GM19025 (cell line): Measurements from ENCODE around the gene CFAP300.
A peak's percentile ranks its signal among the peaks of the same experiment; 100 is the strongest.

Source experiments
- ATAC-seq: cut with Tn5 transposase; IDR thresholded peaks from one replicate; pipeline ENCODE4 v1.9.1; 2021; ENCODE audit warnings: mild to moderate bottlenecking, low read depth, moderate library complexity; ENCODE audit not compliant: unreplicated experiment

The CFAP300 gene

DNA sequence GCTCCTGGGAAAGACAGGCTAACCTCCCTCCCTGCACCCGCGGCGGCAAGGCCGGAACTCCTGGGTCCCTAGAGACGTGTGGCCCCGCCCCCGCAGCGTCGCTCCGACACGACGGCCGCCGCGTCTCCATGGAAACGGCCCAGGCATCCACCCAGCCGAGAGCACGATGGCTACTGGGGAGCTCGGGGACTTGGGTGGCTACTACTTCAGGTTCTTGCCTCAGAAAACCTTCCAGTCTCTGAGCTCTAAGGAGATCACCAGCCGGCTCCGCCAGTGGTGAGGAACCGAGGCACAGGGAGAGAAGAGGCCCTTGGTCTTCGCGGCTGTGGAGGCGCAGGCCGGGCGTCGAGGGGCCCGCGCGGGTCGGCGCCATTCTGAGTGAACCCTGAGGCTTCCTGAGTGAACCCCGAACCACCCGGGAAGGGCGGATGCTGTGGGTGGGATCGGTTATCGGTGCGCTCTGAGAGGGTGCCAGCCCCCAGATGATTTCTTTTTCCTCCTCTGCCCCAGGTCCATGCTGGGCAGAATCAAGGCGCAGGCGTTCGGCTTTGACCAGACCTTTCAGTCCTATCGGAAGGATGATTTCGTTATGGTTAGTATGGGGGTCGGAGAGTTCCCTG lies at the start of gene CFAP300:
TSS of gene CFAP300 (plus strand) at position 133 of the 620 bp plus-strand sequence. CDS start at position 167, 34 bp downstream.
- ATAC-seq = no peak

DNA sequence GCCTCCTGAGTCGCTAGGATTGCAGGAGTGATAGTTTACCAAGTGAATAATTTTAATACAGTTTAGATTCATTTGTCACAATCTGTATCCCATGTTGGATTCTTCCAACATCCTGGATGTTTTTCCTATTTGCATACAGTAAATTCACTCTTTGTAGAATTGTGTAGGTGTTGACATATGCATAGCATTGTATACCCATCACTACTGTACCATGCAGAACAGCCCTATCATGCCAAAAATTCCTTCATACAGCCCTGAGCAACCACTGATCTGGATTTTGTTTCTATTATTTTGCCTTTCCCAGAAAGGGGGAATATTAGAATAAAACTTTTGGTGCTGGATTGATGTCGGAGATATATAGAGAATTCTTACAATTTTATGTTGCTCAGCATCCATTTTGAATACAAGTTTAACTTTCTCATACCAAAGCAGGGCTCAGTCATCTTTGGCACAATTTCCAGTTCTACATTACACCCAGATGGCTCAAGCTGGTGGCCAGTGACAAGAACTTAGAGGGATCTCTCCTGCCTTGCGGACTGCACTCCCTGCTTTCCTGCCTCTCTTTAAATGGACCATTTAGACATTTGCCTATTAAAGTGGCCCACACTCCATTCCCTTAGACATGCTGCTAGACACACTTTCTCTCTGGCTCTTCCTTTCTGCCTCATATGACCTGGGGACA lies 45.4 kb upstream of the CFAP300 start:
- ATAC-seq = no peak

DNA sequence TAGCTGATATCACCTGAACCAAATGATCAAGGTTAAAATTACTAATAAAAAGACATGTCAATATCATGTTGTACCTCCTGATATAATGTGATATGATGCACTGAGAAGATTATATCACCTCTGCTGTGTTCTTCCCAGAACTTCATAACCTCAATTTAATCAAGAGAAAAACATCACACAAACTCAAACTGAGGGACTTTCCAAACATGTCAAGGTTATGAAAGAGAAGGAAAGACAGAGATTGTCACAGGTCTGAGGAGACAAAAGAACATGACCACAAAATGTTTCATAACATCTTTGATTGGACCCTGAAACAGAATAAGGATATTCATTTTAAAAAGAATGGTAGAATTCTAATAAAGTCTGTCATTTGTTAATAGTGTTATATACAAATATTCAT lies 43.0 kb upstream of the CFAP300 start:
- no peak for ATAC-seq

DNA sequence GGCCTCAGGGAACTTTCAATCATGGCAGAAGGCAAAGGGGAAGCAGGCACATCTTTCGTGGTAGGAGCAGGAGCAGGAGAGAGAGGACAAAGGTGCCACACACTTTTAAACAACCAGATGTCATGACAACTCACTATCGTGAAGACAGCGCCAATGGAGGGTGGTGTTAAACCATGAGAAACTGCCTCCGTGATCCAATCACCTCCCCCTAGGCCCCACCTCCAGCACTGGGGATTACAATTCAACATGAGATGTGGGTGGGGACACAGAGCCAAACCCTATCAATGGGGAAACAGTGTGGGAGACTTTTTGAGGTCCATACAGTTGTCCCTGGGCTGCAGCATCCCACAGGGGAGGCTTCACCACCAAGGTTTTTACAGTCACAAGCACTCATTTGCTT lies 41.9 kb upstream of the CFAP300 start:
- ATAC-seq = no peak

DNA sequence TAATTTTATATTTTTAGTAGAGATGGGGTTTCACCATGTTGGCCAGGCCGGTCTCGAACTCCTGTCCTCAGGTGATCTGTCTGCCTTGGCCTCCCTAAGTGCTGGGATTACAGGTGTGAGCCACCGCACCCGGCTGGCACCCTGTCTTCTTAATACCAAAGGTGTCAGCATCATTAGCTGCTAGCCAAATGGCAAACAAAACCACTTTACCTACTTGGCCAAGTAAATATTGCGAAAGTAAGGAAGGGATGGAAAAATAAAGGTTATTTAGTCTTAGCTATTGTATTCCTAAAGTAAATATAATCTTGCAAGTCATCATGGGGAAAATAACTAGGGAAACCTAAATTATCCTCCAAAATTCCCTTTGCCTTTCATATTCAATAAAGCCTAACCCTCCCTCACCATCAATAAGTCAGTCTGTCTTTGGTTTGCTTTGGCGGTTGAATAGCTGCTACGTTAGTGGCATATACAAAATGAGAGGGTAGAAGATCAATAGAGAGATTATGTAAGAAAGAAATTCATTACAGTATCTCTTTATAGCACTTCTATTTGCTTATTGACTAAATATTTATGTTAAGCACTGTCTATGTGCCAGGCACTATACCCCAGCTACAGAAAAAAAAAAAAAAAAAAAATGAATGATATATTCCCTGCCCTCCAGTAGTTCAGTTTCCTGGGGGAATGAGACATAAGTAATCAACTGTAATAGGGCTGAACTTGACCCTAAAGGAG lies 40.2 kb upstream of the CFAP300 start:
- no peak for ATAC-seq

DNA sequence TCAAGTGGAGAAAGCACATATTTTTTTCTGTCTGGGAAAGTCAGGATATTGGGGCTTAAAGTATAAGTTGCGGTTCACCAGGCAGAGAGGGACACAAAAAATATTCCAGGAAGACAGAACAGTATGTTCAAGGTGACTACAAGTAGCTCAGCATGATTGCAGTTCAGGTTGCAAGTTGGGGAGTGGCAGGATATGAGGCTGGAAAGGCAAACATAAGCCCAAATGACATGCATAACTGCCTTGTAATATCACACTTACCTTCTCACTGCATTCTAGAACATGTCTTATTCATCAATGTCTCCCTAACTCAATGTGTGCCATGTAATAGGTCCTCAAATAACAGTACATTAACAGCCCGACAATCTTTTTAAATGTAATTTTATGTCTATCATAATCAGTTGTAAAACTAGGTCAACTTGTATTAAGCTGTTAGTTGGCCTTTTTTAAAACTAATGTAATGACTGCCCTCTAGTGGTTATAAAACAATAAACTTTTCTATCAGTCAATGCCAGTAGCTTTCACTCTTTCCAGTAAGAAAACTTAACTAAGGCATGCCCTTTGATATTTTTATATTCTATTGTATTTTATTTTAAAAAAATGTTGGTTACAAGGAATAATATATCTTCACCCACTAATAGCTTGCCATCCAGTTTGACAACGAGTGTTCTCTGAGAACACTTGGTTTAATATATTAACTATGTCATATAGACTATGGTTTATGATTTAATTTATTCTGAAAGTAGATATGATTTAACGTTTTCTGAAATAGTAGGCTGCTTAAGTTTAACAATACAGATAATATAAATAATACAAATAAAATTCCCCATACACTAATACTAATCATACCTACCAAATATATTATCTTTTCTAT lies 39.4 kb upstream of the CFAP300 start:
- ATAC-seq = peak; percentile 51

DNA sequence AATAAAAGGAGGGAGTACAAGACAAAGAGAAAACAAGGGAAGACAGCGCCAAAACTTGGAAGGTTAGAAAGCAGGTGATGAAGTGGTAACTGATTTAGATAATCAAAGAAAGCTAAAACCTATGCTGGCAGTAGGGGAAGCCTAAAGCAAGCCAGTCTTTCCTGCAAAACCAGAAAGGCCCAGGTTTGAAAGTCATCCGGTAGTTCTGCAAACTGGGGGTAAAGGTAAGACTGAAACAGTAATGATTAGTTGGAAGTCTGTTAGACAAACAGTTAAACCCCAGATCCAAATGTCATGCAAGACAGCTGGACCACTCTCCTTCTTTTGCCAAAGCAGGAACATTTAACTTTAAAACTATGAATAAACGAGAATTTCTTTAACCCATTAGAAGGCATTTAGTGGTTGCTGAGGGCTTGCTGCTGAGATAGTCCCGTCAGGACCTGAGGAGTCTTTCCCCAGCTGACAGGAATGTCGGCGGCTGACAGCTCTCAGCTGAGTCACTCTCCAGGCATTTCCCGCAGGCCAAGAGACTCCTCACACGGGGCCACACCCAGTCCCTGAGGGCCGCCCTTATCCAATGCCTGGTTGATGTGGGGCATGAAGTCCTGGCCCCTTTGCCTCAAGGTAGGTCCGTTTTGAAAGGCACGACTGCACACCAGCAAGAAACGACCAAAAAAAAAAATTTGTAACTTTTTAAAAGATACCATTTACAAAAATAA lies 36.3 kb upstream of the CFAP300 start:
- ATAC-seq = no peak

DNA sequence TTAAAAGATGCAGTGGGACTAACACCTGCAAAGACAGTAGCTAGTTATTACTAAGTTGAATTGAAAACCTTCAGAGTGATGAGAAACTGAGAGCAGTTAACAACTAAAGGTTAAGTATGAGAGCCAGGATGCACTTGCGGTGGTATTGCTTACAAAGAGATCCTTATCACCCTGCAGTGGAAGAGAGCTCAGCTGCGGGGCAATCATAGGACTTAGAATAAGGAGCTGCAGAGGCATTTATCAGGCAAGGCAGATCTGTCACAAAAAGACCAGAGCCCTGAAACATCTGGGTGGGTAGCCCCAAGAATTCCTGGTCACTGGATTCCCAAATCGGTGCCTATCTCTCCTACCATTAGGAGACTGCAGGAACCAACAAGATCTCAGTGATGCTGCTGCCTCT lies 34.3 kb upstream of the CFAP300 start:
- no peak for ATAC-seq

DNA sequence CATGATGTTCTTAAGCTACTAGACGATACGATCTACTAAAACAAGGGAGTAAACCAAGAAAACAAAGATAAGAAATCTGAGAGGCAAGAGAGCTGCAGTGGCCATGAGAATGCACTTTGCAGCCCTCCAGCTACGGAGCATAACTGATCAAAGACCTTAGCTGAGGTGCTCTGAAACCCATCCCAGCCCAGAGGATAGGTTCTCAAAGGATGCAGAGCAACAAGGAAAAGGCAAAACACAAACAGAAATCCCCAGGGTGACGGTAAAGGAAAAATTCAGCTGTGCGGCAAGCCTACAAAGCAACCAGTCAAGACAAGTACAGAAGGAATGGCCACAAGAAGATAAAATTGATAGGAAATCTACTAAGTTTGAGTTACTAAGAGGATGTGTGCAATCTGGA lies 32.5 kb upstream of the CFAP300 start:
- ATAC-seq = no peak

DNA sequence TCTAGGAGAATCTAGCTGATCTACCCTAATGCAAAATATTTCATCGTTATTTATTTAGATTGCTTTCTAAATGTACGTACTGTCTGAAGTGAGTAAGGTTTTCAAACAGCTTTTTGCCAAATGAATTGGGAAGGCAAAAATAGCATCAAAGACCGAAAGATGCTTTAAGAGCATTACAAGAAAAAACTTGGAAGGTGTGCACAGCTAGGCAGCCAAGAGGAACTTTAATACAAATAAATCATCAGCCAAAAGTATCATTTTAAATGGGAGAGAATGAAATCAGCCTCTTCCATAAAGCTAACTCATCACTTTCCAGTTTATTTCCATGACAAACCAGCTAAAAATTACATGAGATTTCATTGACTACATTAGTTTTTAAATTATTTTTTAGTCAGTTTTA lies 30.2 kb upstream of the CFAP300 start:
- ATAC-seq = no peak

DNA sequence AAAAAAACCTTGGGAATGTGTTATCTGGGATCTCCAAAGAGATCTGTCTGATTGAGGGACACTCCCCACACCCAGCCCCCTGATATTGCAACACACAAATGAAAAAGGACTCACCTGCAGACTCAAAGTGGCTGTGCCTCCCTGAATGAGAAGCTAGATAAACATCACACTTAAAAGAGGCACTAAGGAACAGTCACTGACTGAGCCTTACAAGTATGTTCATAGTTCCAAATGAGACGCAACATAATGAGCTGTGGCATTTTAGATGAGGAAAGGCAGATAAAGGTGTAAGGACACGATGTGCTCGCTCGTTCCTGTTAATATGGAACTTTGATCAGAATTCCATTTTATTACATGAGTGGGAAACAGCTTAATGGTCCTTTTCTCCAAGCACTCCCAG lies 21.0 kb upstream of the CFAP300 start:
- no peak for ATAC-seq

DNA sequence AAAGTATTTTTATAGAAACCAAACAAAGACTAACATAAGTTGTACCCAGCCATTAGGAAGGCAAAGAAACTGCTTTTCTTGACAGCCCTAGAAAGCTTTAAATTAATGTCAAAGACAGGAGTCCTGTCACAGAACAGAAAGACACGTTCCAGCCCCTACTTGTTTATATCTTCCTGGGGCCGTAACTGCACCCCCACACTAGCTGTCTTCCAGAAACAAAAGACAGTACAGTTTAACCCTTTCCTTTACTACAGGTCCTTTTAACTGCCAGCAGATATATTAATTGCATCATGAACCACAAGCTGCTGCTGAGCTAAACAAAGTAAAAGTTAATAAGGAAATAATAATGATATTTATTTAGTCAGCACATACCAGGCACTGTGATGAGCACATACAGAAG lies 20.3 kb upstream of the CFAP300 start:
- ATAC-seq = no peak

DNA sequence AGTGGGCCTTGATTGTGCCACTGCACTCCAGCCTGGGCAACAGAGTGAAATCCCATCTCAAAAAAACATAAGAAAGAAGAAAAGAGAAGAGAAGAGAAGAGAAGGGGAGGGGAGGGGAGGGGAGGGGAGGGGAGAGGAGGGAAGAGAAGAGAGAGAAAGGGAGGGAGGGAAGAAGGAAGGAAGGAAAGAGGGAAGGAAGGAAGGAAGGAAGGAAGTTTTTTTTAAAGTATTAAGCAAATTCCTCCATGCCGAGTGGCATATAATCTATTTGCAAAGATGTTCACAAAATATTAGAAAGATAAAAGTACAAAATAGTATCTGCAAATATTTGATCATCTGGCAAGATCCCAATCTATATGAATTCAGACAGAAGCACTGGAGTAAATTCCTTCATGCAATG lies 10.5 kb upstream of the CFAP300 start:
- ATAC-seq = no peak

DNA sequence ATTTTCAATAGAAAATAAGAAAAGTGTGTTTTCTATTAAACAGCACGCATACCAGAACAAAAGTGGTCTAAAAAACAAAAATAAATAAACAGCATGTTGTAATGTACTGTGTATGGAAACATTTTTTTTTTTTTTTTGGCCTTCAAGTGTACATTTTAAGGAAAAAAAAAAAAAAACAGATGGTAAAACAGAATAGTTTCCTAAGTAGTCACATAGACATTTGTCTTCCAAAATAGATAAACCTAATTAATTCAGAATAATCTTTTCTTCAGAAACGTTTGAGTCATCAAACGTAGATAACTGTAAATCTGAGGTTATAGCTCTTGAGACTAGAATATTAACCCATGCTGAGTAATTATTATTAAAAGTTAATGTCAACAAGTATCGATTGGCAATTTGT lies 396 bp upstream of the CFAP300 start:
- no peak for ATAC-seq

DNA sequence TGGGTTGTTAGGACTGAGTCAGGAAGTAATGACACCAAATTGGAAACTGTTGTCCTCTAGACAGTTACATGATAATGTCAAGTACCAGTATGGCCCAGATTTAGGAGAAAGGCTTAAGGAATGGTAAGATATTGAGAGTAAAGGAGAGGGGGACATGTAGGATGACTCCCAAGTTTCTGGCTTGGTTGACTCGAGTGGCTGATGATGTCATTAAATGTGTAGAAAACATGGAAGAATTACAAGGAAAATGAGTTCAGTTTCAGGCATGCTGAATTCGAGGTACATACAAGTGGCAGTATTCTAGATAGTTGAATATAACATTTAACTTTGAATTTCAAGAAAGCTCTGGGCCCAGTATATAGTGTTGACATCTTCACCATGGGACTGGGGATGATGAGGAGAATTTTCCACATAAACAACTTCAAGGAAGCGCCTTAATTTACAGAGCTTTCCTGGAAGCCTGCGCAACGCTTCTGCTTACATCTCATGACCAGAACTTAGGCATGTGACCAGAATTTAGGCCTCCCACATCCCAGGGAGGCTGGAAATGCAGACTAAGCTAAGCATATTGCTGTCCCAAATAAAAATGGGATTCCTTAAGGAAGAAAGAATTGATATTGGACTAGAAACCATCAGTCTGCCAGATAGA lies 3.8 kb downstream of the CFAP300 start:
- ATAC-seq = no peak

DNA sequence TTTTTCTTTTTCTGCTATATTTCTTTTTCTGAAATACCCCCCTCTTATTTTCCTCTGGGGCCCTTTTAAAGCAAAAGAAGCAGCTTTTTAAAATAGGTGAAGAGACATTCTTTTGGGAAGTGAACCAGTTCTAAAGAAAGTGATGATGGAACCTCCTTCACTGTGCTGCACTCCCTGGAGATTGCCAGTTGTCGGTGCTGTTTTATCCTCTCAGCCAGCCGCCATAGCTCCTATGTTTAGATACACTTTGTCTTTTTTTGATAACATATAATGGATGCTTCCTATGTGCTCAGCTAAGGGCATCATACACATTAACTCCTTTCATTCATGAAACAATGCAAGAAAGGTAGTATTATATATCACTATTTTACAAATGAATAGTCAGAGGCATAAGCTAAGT lies 14.0 kb downstream of the CFAP300 start:
- ATAC-seq = no peak

DNA sequence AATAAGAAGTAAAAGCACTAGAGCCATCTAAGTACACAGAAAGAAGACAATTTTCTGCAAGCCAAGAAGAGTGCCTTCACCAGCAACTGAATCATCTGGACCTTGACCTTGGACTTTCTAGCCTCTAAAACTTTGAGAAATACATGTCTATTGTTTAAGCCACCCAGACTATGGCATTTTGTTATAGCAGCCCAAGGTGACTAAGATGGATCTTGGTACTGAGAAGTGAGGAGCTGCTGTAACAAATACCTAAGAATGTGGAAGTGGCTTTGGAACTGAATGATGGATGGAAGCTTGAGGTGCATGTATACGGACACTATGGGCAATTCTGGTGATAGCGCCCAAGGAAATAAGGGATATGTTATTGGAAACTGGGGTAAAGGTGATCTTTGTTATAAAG lies 14.9 kb downstream of the CFAP300 start:
- ATAC-seq = no peak

DNA sequence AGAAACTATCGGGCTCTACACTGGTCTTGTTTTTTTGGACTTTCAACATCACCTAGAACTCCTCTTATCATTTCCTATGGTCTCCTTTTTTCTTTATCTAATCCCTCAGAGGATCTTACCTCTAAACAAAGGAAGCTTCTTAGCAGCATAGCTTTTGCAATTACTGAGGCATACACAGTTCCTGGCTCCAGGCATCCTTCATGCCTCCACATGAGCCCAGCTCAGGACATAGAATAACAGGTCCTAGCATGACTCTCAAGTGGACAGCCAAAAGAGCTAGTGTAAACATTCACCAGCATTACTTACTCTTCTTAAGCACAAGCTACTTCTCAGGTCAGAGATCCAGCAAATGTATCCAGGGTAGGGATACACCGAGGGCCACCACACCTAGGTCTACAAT lies 17.1 kb downstream of the CFAP300 start:
- ATAC-seq = no peak

DNA sequence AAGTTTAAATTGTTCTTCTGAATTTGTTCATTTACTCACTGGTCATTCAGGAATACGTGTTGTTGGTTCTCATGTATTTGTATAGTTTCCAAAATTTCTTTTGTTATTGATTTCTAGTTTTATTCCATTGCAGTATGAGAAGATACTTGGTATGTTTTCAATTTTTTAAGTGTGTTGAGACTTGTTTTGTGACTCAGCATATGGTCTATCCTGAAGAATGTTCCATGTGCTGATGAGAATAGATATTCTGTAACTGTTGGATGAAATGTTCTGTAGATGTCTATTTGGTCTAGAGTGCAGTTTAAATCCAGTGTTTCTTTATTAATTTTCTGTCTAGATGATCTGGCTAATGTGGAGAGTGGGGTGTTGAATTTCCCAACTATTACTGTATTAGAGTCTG lies 23.5 kb downstream of the CFAP300 start:
- no peak for ATAC-seq
